HG03103 (cell line): Measurements from ENCODE around the gene TCTA.

Source experiments
- ATAC-seq: cut with Tn5 transposase; IDR thresholded peaks from one replicate; pipeline ENCODE4 v1.9.1; 2021; ENCODE audit warnings: low read depth; ENCODE audit not compliant: unreplicated experiment

Gene TCTA

DNA sequence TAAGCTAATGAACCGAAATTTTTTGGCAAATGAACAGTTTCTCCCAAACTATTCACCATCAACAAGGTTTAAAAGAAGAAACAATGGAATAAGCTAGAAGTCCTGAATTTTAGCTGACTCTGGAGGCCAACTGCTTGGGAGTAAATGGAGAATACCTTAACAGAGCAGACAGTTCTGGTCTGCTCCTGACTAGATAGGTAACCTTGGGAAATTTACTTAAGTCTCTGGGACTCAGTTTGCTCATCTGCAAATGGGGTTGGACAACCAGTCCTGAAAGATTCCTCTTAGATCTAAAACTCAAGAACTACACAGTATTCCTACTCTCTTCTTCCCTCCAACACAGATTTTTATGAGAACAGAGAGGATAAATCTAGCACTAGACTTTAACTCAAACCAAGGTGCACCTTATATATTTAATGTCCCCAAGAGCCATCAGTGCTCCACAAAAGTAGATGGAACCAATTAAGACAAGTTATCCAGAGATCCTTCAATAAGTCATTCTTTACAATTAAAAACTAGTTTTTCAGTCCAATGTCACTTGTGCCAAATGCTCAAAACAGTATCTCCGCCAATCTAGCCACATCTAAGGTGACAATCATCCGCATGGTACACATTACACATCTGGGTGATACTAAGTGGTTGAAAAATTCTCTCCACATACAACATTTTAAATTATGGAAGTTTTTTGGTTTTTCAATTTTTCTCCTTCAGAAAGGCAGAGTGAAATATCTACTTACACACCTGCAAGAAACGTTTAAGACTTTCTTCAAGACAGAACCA lies 2.0 kb upstream of the TCTA start:
- ATAC-seq: no peak

DNA sequence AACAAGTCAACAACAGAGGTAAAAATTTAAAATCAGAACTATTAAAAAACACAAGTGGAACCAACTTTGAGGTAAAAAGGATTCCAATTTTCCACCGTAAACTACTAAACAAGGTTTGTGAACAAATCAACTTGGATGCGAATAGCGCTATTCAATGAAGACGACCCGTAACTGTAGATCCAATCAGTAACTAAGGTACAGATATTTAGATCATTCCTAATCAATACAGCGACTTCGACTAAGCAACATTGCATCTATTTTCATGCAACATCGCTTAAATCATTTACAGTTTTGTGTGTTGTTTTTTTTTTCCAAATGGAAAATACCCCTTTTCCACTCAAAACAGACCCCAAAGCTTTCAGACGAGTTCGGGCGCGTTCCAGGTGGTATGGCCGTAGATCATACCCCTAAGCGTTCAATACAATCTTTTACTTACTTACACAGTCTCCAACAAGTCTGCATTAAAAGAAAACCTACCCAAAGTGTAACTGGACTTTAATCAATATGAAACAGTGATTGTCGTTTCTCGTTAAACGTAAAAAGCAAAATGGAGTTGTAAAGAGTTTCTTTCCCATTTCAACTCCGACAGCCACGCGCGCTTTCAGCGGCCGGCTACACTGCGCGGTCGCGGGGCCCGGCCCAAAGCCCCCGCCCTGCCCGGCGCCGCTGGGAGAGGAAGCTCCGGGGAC lies 1.2 kb upstream of the TCTA start:
- ATAC-seq: no peak

DNA sequence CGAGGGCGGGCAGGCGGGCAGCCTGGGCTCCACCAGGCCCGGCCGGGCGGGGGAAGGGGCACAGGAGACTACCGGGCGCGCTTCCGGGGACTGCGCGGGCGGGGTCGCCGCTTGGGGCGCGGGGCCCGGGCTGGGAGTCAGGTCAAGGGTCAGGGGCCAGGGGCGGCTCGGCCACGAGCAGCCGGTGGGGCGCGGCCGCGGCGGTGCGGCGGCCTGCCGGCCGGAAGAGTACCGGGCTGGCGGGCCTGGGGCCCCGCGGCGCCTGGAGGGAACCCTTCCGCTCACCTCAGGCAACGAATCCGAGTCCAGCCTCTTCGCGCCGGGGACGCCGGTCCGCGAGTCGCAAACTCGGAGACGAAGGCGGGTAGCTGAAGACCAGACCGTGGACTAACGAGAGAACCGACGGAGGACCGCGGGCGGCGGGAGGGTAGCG lies 672 bp upstream of the TCTA start:
- ATAC-seq: peak; percentile 25

DNA sequence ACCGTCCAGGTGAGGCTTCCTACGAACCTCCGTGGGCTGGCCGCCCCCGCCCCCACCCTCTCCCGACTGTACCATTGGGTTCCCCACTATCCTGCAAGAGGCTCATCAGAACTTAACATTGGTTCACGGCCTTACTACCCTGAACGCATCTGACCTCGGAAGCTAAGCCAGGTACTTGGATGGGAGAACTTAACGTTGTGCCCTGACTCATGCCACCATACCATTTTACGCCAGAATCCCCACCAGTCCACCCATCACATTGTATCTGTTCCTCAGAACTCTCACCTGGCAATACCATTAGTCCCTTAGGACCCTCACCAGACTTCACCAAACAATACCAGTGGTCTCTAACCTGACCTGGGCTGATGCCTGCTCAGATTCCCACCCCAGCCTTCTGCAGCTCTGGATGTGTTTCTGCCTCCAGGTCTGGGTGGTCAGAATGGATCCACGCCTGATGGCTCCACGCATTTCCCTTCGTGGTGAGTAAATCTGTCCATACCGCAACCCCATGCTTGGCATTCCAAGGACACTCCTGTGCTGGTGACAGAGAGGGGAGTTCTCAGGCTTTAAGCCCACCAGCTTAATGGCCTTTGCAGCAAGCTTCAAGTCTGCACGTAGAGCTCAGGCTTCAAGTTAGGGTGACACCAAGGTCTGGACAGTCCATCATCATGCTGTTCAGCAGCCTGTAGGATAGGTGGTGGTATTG lies 562 bp downstream of the TCTA start:
- ATAC-seq: no peak

DNA sequence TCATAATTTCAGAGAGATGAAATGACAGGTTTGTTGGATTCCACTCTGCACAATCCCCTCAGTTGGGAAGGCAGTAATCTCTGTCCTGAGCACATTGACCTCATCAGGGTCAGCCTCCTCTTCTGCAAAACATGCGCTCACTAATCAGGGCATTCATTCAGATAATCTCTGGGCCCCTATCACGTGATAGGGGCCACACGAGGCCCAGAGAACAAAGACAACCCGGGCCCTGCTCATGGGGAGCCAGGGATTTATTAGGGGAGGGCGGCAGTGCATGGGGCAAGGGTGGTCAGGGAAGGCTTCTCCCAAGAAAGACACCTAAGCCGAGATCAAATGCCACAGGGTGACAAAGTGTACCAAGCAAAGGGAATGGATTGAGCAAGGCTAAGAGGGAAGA lies 1.1 kb downstream of the TCTA start:
- ATAC-seq: no peak

DNA sequence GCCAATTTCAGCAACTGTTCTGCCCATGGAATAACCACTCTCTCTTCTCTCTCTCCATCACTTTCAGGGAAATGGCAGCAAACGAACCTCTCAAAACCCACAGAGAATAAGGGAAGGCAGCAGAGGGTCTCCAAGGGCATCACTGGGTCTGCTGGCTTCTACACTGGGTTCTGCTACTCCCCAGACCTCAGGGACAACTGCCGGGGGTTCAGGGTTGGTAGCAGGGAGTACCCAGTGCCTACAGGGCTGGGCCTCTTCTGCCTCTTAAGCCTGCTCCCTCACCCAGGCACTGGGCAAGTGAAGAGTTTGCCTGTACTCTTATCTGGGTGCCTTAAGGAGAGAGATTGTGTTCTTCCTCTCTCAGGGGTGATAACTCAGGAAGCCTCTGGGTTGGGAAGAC lies 2.5 kb downstream of the TCTA start:
- no peak for ATAC-seq

DNA sequence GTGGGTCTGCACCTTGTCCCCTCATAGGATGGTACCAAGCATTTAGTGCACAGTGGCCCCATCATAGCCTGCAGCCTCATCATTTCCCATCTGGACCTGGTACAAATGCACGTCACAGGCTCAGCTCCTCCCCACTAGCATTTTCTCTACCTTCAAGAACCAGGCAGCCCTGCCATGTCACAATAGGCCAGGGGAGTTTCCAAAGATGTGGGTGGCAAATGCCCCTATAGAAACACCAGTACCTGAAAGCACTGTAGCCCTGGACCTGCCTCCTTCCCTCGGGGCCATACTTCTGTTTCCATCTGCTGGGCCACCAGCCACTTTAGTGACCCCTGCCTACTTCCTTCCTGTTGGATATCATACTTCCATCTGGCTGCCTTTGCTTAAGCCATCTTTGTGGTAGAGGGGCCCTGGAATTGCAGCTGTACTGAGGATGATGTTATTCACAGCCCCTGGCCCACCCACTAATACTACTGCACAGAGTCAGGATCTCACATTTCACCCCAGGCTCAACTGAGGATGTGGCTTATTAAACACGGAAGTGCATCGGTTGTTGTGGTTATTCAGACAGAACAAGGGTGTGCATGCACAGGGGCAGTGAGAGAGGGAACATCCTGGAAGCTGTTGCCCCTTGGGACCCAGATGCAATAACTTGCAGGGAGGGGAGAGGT lies 3.8 kb downstream of the TCTA start:
- no peak for ATAC-seq

DNA sequence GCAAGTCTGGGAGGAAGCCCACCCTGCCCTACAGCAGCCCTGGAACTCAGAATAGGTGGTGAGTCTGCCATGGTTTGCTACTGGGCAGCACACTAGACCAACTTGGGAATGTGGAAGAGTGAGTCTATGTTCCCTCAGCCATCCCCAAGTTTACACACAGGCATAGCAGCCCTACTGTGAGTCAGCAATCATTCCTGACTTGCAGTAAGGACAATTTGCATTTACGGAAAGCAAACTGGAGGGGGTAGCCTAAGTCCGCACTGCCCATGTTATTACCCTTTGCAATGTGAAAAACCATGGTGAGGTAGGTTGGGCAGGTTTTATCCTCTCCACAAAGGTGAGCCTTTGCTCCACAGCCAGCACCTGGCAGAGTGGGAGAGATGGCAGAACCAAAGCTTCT lies 4.6 kb downstream of the TCTA start:
- no peak for ATAC-seq

DNA sequence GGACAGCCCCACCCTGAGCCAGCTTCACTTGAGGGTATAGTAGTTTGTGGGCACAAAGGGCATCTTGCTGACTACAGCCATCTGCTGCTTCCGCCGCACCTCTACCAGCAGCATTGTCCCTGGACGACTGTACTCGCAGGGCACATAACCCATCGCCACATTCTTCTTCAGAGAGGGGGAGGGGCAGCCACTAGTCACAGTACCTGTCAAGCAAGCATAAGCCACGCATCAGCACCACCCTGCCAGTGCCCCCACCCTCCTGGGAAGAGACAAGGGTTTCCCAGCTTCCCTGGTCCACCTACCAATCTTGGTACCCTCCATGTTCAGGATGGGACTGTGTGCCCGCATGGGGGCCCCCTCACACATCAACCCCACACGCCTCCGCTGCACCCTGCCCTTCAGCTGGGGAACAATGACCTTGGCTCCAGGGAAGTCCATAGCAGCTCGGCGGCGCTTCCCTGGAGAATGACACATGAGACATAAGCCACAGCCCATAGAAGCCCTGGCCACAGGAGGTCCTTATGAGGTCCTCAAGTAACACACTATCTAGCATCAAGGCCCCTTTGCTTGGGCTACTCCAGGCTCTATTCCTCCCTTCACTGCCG lies 5.4 kb downstream of the TCTA start:
- ATAC-seq: no peak

DNA sequence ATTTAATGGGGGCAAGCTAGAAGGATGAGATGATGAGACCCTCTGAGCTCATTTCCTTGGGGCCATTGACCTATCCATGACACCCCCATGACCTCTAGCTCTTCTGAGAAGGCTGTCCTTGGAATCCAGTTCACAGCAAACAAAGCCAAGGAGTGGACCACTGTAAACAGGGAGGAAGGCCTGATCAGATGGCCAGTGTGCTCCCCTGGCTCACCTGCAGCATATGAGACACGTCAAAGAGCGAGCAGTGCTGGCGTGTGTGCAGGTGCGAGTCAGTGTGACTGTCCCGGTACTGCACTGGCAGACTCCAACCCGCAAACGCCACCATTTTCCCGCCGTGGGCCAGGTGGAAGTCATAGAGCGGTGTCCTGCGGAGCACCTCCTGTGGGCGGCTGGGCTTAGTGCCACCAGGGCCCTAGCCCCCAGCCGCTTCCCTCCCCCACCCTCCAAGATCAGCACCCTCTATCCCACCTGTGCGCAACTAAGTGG lies 9.7 kb downstream of the TCTA start:
- no peak for ATAC-seq

DNA sequence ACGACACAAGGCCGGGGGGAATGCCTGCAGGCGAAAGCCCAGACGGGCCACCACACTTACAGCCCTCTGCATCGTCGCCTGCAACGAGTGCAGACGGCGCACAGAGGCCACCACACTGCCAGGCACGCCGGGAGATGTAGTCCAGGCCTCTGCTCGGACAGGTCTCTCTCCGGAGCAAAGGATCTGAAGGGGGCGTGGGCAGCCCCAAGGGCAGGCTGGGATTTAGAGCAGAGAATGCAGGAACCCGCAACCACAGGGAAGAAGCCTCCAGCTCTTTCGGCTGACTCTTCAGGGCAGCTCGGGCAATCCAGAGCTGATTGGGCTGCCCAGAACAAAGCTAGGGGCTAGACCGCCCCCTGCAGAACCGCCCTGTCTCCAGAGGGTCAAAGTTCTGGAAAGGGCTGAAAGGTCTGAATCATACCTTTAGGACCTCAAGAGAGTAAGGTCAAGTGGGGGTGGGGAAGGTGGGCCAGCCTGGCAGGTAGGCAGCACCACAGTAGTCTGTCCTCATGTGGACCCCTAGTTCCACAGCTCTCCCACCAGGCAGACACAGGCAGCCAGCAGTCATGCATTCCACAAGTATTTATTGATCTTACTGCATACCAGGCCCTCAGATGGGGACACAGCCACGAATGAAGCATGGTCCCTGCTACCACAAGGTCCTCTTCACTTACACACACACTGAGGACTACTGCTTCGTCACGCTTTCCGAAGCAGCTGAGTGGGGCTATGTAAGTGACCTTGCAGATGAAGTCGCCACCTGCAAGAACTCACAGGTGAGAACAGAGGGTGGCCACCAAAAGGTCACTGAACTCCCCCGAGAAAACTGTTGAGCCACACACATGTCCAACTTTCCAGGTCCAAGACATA lies 10.4 kb downstream of the TCTA start, which contains the start of gene AMT:
AMT (minus strand) TSS at position 95 of the 870 bp plus-strand sequence; CDS start at position 72, 23 bp downstream.
- no peak for ATAC-seq

DNA sequence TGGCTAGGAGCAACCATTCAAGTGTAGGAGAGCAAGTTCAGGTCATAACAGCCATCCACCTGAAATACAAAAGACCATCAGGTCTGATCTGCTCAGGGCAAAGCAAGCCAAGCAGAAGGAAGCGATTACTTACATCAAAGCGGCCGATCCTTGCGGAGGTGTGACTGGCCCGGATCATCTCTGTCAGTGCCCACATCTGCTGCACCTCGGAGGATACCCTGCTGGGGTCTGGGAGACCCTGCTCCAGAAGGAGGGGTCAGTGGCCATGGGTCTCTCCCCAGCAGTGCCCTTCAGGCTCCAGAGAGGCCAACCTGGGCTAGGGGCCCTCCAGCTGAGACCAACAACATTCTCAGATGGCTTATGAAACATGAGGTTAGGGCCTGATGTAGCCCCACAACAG lies 12.6 kb downstream of the TCTA start:
- no peak for ATAC-seq

DNA sequence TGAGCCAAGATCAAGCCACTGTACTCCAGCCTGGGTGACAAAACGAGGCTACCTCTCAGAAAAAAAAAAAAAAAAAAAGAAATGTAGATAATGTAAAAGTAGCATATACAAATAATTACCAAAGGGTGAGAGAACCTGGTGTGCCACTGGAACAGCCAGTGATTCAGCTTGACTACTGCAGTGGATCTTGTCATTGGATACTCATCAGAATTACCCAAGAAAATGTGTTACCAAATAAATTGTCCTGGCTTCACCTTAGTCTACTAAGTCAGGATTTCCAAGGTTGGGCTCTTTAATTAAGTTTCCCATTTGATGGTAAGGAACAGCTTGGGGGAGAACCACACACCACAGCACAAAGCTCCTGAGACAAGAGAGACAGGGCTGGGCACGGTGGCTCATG lies 15.4 kb downstream of the TCTA start:
- no peak for ATAC-seq

DNA sequence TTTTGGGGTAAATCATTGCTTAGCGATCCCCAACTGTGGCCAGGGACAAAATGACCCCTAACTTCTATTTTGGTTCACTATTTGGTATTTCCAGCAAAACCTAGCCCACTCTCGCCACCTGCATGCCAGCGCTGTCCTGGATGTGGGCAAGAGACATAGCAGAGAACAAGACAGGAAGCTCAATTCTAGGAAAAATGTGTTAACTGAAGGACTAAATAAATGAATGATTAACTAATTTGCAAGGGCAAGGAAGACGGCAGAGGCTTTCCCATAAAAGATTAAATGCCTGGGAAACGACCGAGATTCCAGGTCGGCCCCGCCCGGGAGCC lies 16.5 kb downstream of the TCTA start:
- no peak for ATAC-seq

DNA sequence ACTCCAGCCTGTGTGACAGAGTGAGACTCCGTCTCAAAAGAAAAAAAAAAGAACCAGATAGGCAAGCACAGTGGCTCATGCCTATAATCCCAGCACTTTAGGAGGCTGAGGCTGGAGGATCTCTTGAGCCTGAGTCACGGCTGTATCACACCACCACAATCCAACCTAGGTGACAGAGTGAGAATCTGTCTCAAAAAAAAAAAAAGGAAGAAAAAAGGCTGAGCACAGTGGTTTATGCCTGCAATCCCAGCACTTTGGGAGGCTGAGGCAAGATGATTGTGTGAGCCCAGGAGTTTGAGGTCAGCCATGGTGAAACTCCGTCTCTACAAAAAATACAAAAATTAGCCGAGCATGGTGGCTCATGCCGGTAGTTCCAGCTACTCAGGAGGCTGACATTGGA lies 22.5 kb downstream of the TCTA start:
- ATAC-seq: no peak

DNA sequence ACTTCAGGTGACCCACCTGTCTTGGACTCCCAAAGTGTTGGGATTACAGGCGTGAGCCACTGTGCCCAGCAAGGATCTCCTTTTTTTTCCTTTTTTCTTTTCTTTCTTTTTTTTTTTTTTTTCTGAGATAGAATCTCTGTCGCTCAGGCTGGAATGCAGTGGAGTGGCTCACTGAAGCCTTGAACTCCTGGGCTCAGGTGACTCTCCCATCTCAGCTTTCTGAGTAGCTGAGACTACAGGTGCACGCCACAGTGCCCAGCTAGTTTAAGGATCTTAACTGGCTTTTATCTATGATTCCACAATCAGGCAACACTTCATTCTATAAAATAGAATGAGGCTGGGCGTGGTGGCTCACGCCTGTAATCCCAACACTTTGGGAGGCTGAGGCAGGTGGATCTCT lies 33.2 kb downstream of the TCTA start:
- no peak for ATAC-seq

DNA sequence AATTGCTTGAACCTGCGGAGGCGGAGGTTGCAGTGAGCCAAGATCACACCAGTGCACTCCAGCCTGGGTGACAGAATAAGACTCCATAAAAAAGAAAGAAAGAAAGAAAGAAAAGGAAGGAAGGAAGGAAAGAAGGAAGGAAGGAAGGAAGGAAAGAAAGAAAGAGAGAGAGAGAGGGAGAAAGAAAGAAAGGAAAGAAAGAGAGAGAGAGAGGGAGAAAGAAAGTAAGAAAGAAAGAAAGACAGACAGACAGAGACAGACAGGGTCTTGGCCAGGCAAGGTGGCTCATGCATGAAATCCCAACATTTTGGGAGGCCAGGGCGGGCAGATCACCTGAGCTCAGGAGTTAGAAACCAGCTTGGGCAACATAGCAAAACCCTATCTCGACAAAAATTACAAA lies 41.4 kb downstream of the TCTA start:
- ATAC-seq: no peak

DNA sequence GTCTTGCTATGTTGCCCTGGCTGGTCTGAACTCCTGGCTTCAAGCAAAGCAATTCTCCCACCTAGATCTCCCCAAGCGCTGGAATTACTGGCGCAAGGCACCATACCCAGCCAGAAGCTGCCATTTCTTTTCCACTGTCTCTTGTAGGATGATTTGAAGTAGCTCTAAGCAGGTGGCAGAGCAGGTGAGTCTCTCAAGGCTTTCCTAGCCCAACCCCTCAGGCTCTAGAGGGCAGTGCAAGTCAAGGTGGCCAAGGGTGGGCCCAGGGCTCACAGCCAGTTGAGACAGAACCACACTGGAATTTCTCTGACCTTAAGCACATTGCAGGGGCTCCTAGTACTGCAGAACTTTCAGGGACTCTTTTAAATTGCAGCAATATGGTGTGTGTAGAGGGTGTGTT lies 42.2 kb downstream of the TCTA start:
- ATAC-seq: no peak

DNA sequence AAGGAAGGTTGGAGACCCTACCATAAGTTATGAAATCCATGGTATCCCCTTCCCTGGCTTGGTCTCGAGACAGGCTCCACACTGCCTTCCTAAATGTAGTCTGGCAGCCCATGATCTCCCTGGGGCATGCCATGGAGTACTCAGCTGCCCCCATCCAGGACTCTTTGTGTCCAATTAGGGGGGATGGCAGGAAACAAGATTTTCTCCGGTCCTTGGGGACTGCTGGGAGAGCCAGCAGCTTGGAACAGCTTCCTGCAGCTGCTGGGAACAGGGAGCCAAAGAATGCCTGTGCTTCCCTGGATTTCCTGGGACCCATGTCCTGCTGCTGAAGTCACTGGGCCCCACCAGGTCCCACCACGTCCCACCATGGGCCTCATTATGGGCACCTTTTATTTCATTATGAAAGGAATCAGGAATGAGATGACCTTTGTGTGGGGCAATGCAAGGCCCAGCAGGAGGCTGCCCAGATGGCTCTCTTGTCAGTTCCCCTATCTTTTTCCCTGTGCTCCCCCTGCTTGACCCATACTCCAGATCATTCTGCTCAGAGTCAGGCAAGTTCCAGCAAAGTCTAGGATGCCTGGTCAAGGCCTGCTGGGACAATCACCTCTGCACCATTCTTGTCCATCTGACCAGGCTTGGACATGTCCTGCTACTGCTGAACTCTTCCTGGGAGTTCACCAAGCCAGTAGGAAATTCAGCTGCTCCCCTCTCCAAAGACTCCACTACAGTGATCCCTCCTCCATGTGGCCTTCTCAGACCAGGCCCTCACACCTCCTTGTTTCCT lies 42.9 kb downstream of the TCTA start:
- no peak for ATAC-seq
